HG03354 (cell line): ENCODE results near the gene SOX12.
"Not testable (repeated sequence)": the region's sequence is repeated elsewhere in the genome, so short reads cannot be mapped to it uniquely, and the experiment has no call there.

Source experiments
- ATAC-seq: cut with Tn5 transposase; IDR thresholded peaks from one replicate; pipeline ENCODE4 v1.9.1; 2021; ENCODE audit warnings: mild to moderate bottlenecking; ENCODE audit not compliant: unreplicated experiment, poor library complexity, severe bottlenecking

SOX12 gene

GRCh38 chr20:327186-328026 is 2.1 kb downstream of the SOX12 start:
- ATAC-seq, result no peak

GRCh38 chr20:328027-328974 is 2.9 kb downstream of the SOX12 start:
- no peak for ATAC-seq

- no peak for ATAC-seq
Observed at GRCh38 chr20:328975-329695, 3.8 kb downstream of the SOX12 start.

- no peak for ATAC-seq
Observed at GRCh38 chr20:329851-330232, 4.5 kb downstream of the SOX12 start.

- peak; percentile 28 for ATAC-seq
Observed at GRCh38 chr20:330233-331149, 5.1 kb downstream of the SOX12 start.

- ATAC-seq, result no peak
Observed at GRCh38 chr20:334578-334977, 9.2 kb downstream of the SOX12 start.

- not testable (repeated sequence) for ATAC-seq
Observed at GRCh38 chr20:336040-336439, 10.7 kb downstream of the SOX12 start.

- no peak for ATAC-seq
Observed at GRCh38 chr20:341682-342081, 16.3 kb downstream of the SOX12 start.

- no peak for ATAC-seq
Observed at GRCh38 chr20:343107-343506, 17.8 kb downstream of the SOX12 start.

- ATAC-seq, result no peak
Observed at GRCh38 chr20:346033-346639, 20.8 kb downstream of the SOX12 start.

- ATAC-seq, result peak; percentile 50
Observed at GRCh38 chr20:346640-347316, 21.4 kb downstream of the SOX12 start, which contains the start of gene NRSN2. Gene NRSN2, plus strand, starts transcription at chr20:347111. Its CDS starts 2,533 bp downstream, at chr20:349644.

- ATAC-seq, result no peak
Observed at GRCh38 chr20:347317-347639, 21.9 kb downstream of the SOX12 start.

GRCh38 chr20:347640-348484 is 22.5 kb downstream of the SOX12 start:
- ATAC-seq, result peak; percentile 78

GRCh38 chr20:348972-349841 is 23.9 kb downstream of the SOX12 start:
- ATAC-seq, result no peak

- ATAC-seq, result no peak
Observed at GRCh38 chr20:353166-353565, 27.8 kb downstream of the SOX12 start.

- peak; percentile 90 for ATAC-seq
Observed at GRCh38 chr20:354298-354977, 29.1 kb downstream of the SOX12 start.
